ENCODE measurements around the gene ITGA11. TPM values are rescaled to one million over a fixed set of nuclear protein-coding genes. Genes with fewer than 3 reads are reported as not detected.

Gene ITGA11
- total and polyA plus RNA-seq, 2 of the 4 experiments (the other 2 are of a cell fraction): 4.1 to 6.6 TPM

DNA sequence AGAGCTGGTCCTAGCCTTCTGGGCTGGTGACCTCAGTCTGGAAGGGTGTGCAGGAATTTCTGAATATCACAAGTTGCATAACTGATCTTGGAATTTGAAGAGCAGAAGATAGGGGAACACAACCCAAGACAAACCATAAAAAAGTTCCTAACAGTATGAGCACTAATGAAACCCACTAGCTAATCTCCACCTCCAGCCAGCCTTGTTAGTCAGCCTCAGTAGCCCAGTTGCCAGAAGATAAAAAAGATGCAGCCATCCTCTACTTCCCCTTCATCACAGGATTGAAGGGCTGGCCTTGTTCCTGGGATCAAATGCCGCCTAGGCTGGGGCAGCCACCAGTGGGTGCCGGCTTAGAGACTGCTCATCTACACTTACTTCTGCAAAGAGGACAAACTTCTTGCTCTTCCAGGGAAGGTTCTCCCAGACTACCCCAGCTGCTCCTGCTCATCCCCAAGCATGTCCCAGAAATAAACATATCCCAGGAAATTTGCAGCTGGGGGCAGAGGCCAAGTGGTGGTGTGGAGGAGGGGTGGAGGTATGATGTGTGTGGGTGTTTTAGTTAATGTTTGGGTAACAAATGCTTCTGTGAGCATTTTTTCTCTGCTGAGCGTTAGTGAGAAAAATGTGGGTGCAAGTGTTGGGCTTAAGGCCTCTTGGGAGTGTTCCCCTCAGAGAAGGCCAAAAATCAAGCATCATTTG lies 9.2 kb upstream of the ITGA11 start:
- in situ Hi-C loops (cut with MboI; ENCODE audit: low sequenced_read_pairs) (no loop called here), intact Hi-C loops (cut with micrococcal nuclease) (loop anchor here (5.0 kb wide), 1 partner anchor 96 kb away; no protein-coding TSS in a partner anchor)
- peak overlapping the region; percentile 21; the same call in 1 of the 2 replicates for H3K4me2 ChIP-seq (ENCODE audit: low read depth, low read length)

More for the DNA sequence above, 9.2 kb upstream of the ITGA11 start:
- Histone ChIP-seq H4K5ac (ENCODE audit: low read depth, low read length) (no peak overlapping the region; the same call in 1 of the 2 replicates), H2AFZ (replicated peaks; ENCODE audit: low read length, poor library complexity) (peak overlapping the region; percentile 4), H2BK5ac (ENCODE audit: low read depth, low read length, poor library complexity, severe bottlenecking) (no peak overlapping the region), H3K56ac (ENCODE audit: extremely low read depth, insufficient read depth, low read length) (no peak overlapping the region), H2AK5ac (ENCODE audit: low read depth, low read length) (peak overlapping the region; percentile 34; the same call in 1 of the 2 replicates), H3K14ac (replicated peaks; ENCODE audit: low read depth, low read length) (peak overlapping the region; percentile 54), H3K36me3 (ENCODE audit: control insufficient read depth, insufficient read depth, low read length) (no peaks in the 10 kb centered on the region), H3K27ac (ENCODE audit: insufficient read depth, low read length) (peak overlapping the region; percentile 66; the same call in 1 of the 2 replicates), H4K91ac (ENCODE audit: insufficient read depth, low read depth, low read length) (peak overlapping the region; percentile 67; the same call in 1 of the 2 replicates), H3K79me1 (ENCODE audit: low read depth in 1 of 2, low read length in 2 of 2) (no peaks in the 10 kb centered on the region), H3K4me3 (ENCODE audit: insufficient read depth, low read depth, low read length) (no peak overlapping the region), H2AK9ac (replicated peaks; ENCODE audit: low read depth, low read length, poor library complexity) (no peak overlapping the region), H3K9me1 (ENCODE audit: insufficient read depth, low read length) (peaks cover 22% of the 10 kb centered on the region), H2BK15ac (ENCODE audit: low read depth, low read length) (peak overlapping the region; percentile 52; the same call in 1 of the 3 replicates), H3K23ac (ENCODE audit: low read depth, low read length) (peak overlapping the region; percentile 57; the same call in 1 of the 2 replicates), H3K4ac (ENCODE audit: low read depth, low read length) (peak overlapping the region; percentile 85), H3K9ac (ENCODE audit: low read depth, low read length) (no peak overlapping the region), H4K20me1 (ENCODE audit: insufficient read depth, low read length) (no peaks in the 10 kb centered on the region), H3K9me3 (ENCODE audit: control insufficient read depth, insufficient read depth, low read length) (no peaks in the 10 kb centered on the region), H2BK20ac (ENCODE audit: low read depth, low read length) (peak overlapping the region; percentile 80), H3K18ac (ENCODE audit: low read depth, low read length) (peak overlapping the region; percentile 10; the same call in 1 of the 2 replicates), H3K4me1 (ENCODE audit: control insufficient read depth, insufficient read depth, low read length) (peaks cover 15% of the 10 kb centered on the region), H3K27me3 (ENCODE audit: control insufficient read depth, insufficient read depth, low read length) (peaks cover 20% of the 10 kb centered on the region), H2BK120ac (ENCODE audit: low read depth, low read length) (peak overlapping the region; percentile 78), H4K8ac (ENCODE audit: low read depth in 2 of 2, low read length in 2 of 2) (peak overlapping the region in 1 of 2 experiments; percentile 68; a peak in 1 of 4 replicates)
- no TSS peak for BruUV-seq (replicated peaks)
- peak; percentile 34 for DNase-seq
- TF ChIP-seq MAZ (IDR thresholded peaks at IDR 0.05; ENCODE audit: borderline replicate concordance, low read depth, low read length) (no peak), MAFK (IDR thresholded peaks at IDR 0.05; ENCODE audit: low read depth, low read length) (no peak), RAD21 (IDR thresholded peaks at IDR 0.05; ENCODE audit: low read length) (no peak), POLR2A (IDR thresholded peaks at IDR 0.05; ENCODE audit: low read depth, low read length) (no peak), CHD1 (IDR thresholded peaks at IDR 0.05; ENCODE audit: low read depth, low read length) (no peak), MXI1 (IDR thresholded peaks at IDR 0.05; ENCODE audit: borderline replicate concordance, low read depth, low read length) (no peak), RCOR1 (IDR thresholded peaks at IDR 0.05; ENCODE audit: insufficient replicate concordance, low read length) (no peak)
- TF ChIP-seq, protein P1, sequence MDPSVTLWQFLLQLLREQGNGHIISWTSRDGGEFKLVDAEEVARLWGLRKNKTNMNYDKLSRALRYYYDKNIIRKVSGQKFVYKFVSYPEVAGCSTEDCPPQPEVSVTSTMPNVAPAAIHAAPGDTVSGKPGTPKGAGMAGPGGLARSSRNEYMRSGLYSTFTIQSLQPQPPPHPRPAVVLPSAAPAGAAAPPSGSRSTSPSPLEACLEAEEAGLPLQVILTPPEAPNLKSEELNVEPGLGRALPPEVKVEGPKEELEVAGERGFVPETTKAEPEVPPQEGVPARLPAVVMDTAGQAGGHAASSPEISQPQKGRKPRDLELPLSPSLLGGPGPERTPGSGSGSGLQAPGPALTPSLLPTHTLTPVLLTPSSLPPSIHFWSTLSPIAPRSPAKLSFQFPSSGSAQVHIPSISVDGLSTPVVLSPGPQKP (IDR thresholded peaks at IDR 0.05; ENCODE audit: borderline replicate concordance, low read depth, low read length): no peak
- dilution Hi-C loops (cut with HindIII; ENCODE audit: low sequenced_read_pairs, unreplicated experiment): no loop called here
- ChIA-PET POLR2A (ENCODE audit: unreplicated experiment) (no interaction called here), CTCF (interaction anchor here (0.8 to 1.7 kb wide), 5 partner anchors 10 to 188 kb away, joined by 3 to 4 read pairs (median 3); no protein-coding TSS in a partner anchor)
- WGBS, 2 experiments (ENCODE audit: extremely low coverage in 2 of 2, insufficient read length in 1 of 2): 0% methylated on average over 1 of the region's 3 CpGs; no CpG with 5 or more reads in 1 of the 2 experiments
- ATAC-seq (ENCODE audit: low read depth): peak; percentile 87

Data from IMR-90 (cell line).